Glutamatergic neuron (in vitro differentiated cells): ENCODE results near the gene CASP10. TPM values are rescaled to one million over a fixed set of nuclear protein-coding genes. Genes with fewer than 3 reads are reported as not detected.
"Not testable (repeated sequence)": the region's sequence is repeated elsewhere in the genome, so short reads cannot be mapped to it uniquely, and the experiment has no call there.

Experiments used
- DNase-seq: peaks from one replicate; pipeline ENCODE4 v3.0.0; 2022
- H3K27ac Mint-ChIP-seq: one replicate; pipeline ENCODE4 v1.8.0; 2020; ENCODE audit warnings: mild to moderate bottlenecking, mixed read lengths, inconsistent platforms; ENCODE audit not compliant: unreplicated experiment
- H3K27me3 Mint-ChIP-seq: one replicate; pipeline ENCODE4 v1.8.0; 2020; ENCODE audit warnings: mild to moderate bottlenecking, moderate library complexity, mixed read lengths, inconsistent platforms; ENCODE audit not compliant: unreplicated experiment
- H3K36me3 Mint-ChIP-seq: one replicate; pipeline ENCODE4 v1.8.0; 2020; ENCODE audit warnings: mild to moderate bottlenecking, mixed read lengths, inconsistent platforms; ENCODE audit not compliant: unreplicated experiment
- H3K4me1 Mint-ChIP-seq: one replicate; pipeline ENCODE4 v1.8.0; 2020; ENCODE audit warnings: mild to moderate bottlenecking, low read depth, mixed read lengths, inconsistent platforms; ENCODE audit not compliant: unreplicated experiment
- H3K4me3 Mint-ChIP-seq: one replicate; pipeline ENCODE4 v1.8.0; 2020; ENCODE audit warnings: mild to moderate bottlenecking, mixed read lengths, inconsistent platforms; ENCODE audit not compliant: unreplicated experiment
- H3K9me3 Mint-ChIP-seq: one replicate; pipeline ENCODE4 v1.8.0; 2020; ENCODE audit warnings: mild to moderate bottlenecking, moderate library complexity, mixed read lengths, inconsistent platforms; ENCODE audit not compliant: unreplicated experiment
- total RNA-seq: library from RNA; stranded (reverse); fragmentation: NEBNext Ultra II Directional; extraction: Animal tissue kit (Norgen Biotek cat#: 25700); gene quantifications from one replicate; pipeline ENCODE4 v1.2.1, GENCODE V29; 2021; ENCODE audit not compliant: unreplicated experiment
- TF ChIP-seq, protein P1 (sequence below): fragments of 200-600 bp; sonication (generic); IDR thresholded peaks from one replicate; pipeline ENCODE4 v1.5.0; 2021; ENCODE audit not compliant: partially characterized antibody, unreplicated experiment

Gene CASP10
- total RNA-seq, 1 donor from 2014 or later = not detected

DNA sequence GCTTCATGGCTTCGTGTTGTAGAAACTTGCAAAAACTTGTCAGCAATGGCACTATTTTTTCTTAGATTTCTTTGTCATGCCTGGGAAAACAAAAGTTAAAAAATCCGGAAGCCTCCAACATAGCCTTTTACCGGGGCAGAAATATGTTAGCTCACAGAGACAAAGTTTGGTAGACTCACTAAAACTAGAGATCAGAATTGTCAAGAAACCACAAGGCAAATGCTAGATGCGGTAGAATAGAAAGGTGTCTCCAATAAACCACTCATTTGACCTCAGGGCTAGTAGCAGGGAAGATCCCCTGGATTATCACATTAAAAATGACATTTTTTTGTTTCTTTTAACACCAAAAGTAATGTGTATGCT lies 405 bp downstream of the CASP10 start:
- H3K27ac Mint-ChIP-seq = no peak overlapping the region

DNA sequence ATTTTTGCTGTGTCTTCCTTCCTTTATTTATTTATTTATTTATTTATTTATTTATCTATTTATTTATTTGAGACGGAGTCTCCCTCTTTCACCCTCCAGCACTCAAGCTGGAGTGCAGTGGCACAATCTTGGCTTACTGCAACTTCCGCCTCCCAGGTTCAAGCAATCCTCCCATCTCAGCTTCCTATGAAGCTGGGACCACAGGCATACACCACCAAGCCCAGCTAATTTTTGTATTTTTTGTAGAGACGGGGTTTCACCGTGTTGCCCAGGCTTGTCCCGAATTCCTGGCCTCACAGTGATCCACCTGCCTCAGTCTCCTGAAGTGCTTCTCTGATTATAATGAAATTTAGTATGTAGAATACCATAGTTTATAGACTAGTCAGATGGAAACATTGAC lies 894 bp downstream of the CASP10 start:
- H3K27ac Mint-ChIP-seq, H3K27me3 Mint-ChIP-seq, H3K9me3 Mint-ChIP-seq, DNase-seq, H3K36me3 Mint-ChIP-seq, H3K4me3 Mint-ChIP-seq, H3K4me1 Mint-ChIP-seq: not testable (repeated sequence)

More for the DNA sequence above, 405 bp downstream of the CASP10 start:
- Mint-ChIP-seq H3K4me1 (no peaks in the 10 kb centered on the region), H3K4me3 (no peak overlapping the region), H3K27me3 (no peaks in the 10 kb centered on the region), H3K9me3 (peaks cover 3% of the 10 kb centered on the region), H3K36me3 (no peaks in the 10 kb centered on the region)
- DNase-seq = no peak
- TF ChIP-seq, protein P1, sequence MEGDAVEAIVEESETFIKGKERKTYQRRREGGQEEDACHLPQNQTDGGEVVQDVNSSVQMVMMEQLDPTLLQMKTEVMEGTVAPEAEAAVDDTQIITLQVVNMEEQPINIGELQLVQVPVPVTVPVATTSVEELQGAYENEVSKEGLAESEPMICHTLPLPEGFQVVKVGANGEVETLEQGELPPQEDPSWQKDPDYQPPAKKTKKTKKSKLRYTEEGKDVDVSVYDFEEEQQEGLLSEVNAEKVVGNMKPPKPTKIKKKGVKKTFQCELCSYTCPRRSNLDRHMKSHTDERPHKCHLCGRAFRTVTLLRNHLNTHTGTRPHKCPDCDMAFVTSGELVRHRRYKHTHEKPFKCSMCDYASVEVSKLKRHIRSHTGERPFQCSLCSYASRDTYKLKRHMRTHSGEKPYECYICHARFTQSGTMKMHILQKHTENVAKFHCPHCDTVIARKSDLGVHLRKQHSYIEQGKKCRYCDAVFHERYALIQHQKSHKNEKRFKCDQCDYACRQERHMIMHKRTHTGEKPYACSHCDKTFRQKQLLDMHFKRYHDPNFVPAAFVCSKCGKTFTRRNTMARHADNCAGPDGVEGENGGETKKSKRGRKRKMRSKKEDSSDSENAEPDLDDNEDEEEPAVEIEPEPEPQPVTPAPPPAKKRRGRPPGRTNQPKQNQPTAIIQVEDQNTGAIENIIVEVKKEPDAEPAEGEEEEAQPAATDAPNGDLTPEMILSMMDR = no peak

DNA sequence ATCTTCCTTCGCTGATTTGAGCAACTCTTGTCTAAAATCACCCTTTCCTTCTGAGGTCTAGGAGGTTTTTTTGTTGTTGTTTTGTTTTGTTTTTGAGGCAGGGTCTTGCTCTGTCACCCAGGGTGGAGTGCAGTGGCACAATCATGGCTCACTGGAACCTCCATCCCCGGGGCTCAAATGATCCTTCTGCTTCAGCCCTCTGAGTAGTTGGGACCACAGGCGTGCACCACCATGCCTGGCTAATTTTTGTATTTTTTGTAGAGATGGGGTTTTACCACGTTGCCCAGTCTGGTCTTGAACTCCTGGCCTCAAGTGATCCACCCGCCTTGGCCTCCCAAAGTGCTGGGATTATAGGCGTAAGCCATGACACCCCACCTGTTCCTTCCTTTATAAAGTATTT lies 1.3 kb downstream of the CASP10 start:
- H3K4me3 Mint-ChIP-seq, DNase-seq, H3K4me1 Mint-ChIP-seq, H3K27ac Mint-ChIP-seq, H3K36me3 Mint-ChIP-seq, H3K9me3 Mint-ChIP-seq, H3K27me3 Mint-ChIP-seq: not testable (repeated sequence)

DNA sequence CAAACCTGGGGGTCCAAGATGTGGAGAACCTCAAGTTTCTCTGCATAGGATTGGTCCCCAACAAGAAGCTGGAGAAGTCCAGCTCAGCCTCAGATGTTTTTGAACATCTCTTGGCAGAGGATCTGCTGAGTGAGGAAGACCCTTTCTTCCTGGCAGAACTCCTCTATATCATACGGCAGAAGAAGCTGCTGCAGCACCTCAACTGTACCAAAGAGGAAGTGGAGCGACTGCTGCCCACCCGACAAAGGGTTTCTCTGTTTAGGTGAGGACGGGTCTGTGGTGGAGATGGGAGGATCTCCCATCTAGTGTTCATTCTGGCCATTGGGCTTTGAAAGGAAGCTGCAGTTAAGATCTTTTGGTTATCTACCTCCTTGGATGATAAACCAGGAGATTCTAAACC lies 2.9 kb downstream of the CASP10 start:
- Mint-ChIP-seq H3K27ac (no peak overlapping the region), H3K4me3 (no peak overlapping the region), H3K9me3 (peaks cover 2% of the 10 kb centered on the region), H3K36me3 (no peaks in the 10 kb centered on the region), H3K27me3 (peaks cover 2% of the 10 kb centered on the region), H3K4me1 (no peaks in the 10 kb centered on the region)
- no peak for DNase-seq
- TF ChIP-seq, protein P1 = no peak

DNA sequence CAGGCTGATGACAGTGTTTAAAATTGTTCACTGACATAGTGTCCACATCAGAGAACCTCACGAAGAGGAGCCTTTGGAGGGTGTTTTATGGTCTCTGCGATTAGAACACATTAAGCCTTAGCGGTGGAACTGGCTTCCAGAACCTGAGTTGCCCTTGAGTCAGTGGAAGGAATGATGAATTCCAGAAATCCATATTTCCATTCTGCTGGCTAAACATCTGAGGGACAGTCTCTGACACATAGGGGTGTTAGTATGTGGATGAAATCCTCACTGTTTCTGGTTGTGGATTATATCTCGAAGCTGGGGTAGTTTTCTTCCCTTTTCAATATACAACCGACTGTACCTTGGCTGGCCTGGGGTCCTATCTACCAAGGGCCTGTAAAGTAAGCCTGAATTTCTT lies 4.0 kb downstream of the CASP10 start:
- H3K27me3 Mint-ChIP-seq = peaks cover 2% of the 10 kb centered on the region
- no peaks in the 10 kb centered on the region for H3K36me3 Mint-ChIP-seq
- H3K9me3 Mint-ChIP-seq = no peaks in the 10 kb centered on the region
- TF ChIP-seq, protein P1 = no peak
- H3K4me1 Mint-ChIP-seq = no peaks in the 10 kb centered on the region
- H3K4me3 Mint-ChIP-seq = no peak overlapping the region
- no peak overlapping the region for H3K27ac Mint-ChIP-seq
- no peak for DNase-seq

DNA sequence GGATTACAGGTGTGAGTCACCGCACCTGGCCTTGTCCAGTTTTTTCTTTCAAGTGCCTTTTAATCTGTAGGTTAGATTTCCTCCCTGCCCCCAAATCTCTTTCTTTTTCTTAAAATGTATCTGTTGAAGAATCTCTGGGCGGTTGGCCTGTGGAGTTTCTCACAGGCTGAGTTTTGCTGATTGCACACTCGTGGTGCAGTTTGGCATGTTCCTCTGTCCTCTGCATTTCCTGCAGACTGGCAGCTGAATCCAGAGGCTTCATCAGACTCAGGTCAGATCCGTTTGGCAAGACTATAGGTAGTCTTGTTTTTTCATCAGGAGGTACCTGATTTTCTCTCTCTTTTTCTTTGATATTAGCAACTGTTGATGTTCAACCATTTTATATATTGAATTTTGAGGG lies 5.5 kb downstream of the CASP10 start:
- no peaks in the 10 kb centered on the region for H3K36me3 Mint-ChIP-seq
- H3K4me3 Mint-ChIP-seq = no peak overlapping the region
- no peaks in the 10 kb centered on the region for H3K4me1 Mint-ChIP-seq
- no peaks in the 10 kb centered on the region for H3K9me3 Mint-ChIP-seq
- peaks cover 2% of the 10 kb centered on the region for H3K27me3 Mint-ChIP-seq
- TF ChIP-seq, protein P1 = no peak
- H3K27ac Mint-ChIP-seq = no peak overlapping the region
- DNase-seq = no peak
